Pancreas (tissue), 10 donors: ENCODE results near the gene HIGD2B. TPM values are rescaled to one million over a fixed set of nuclear protein-coding genes. Genes with fewer than 3 reads are reported as not detected.
"Not testable (repeated sequence)": the region's sequence is repeated elsewhere in the genome, so short reads cannot be mapped to it uniquely, and the experiment has no call there.

ENCODE experiments used
- ATAC-seq, 4 donors: fragments of 200-7000 bp; cut with Tn5 transposase; one replicate each; pipeline versions ENCODE4 v1.8.0 to v1.9.1; 2020; ENCODE audit warnings: mild to moderate bottlenecking in 4 of 4, moderate library complexity in 4 of 4
- DNase-seq, 6 donors: peaks; one replicate each; pipeline ENCODE4 v3.0.0-alpha.2; 2020
- FAIRE-seq: peaks from 2 replicates; lab custom pipeline; 2012; peaks lifted over from hg19 to GRCh38; lab: Jason Lieb, UNC
- H3K27ac ChIP-seq, 4 donors: fragments of 200-600 bp; sonication (generic); 1 replicate in 3 of 4; 2 replicates in 1 of 4; pipeline versions ENCODE4 v1.5.0 to v1.8.0; 2020
- H3K27me3 ChIP-seq, 4 donors: fragments of 200-600 bp; one replicate each; pipeline ENCODE4 v1.8.0; 2021
- H3K36me3 ChIP-seq, 3 donors: fragments of 200-600 bp; sonication (generic) in 1 of 3; one replicate each; pipeline versions ENCODE4 v1.5.0 to v1.8.0; 2020 to 2021
- H3K4me1 ChIP-seq, 3 donors: fragments of 200-600 bp; one replicate each; pipeline ENCODE4 v1.8.0; 2021
- H3K4me3 ChIP-seq, 4 donors: fragments of 200-600 bp; sonication (generic) in 2 of 4; one replicate each; pipeline versions ENCODE4 v1.5.0 to v1.8.0; 2020 to 2021
- H3K9me3 ChIP-seq, 4 donors: fragments of 200-600 bp; one replicate each; pipeline ENCODE4 v1.8.0; 2021
- WGBS, 2 donors: extraction: QIAGEN DNeasy Blood & Tissue Kit; methylation state at CpG; one replicate each; pipeline ENCODE4 v1.1.7; 2013; 5-methylcytosine and 5-hydroxymethylcytosine counted together
- intact Hi-C, 3 donors: fragments of 100-400 bp; cut with DNase I; formaldehyde crosslinking; loops; one replicate each; pipeline versions ENCODE4 v1.11.1 to v1.14.2; 2022
- polyA plus RNA-seq, 2 donors: library from polyadenylated mRNA; stranded (reverse); fragments of 200-250 nt; gene quantifications; one replicate each; pipeline ENCODE4 v1.2.3, GENCODE V29; 2013
- total RNA-seq, 6 donors: library from RNA; stranded (reverse); fragmentation: NEBNext Ultra II Directional in 4 of 6; extraction: Animal tissue kit (Norgen Biotek cat#: 25700) in 4 of 6; gene quantifications; one replicate each; pipeline versions ENCODE4 v1.2.1 to v1.2.4, GENCODE V29; 2021 to 2023
- donor health status: healthy with polysubstance abuse.
- donor health status: DM: no; HTN: no; CAD: no; lungs with moderate emphysema.
- donor health status: DM: no; HTN: no; CAD: no.
- donor health status: control.
- donor health status: control.
- donor health status: Bipolar disorder and iron deficiency.
- donor health status: DM: yes; HTN: yes; CAD: no.
- donor health status: DM: no; HTN: no; CAD: no.
- donor health status: DM: no; HTN: no; CAD: no.
- donor health status: DM: yes; HTN: yes; CAD: no.

The HIGD2B gene
- total and polyA plus RNA-seq, 8 donors, result 0.12 TPM; not detected in 7

GRCh38 chr15:72656014-72656413 lies 30.0 kb downstream of the HIGD2B start:
- no CpG with 5 or more reads among the region's 3 CpGs for WGBS, 2 donors
- H3K36me3 ChIP-seq, H3K4me3 ChIP-seq, FAIRE-seq, H3K27me3 ChIP-seq, ATAC-seq, intact Hi-C loops, H3K9me3 ChIP-seq, H3K27ac ChIP-seq, DNase-seq, H3K4me1 ChIP-seq: not testable (repeated sequence)

- H3K27ac ChIP-seq, result not testable (repeated sequence)
Observed at GRCh38 chr15:72654397-72654796, 31.6 kb downstream of the HIGD2B start, which contains the start of gene GOLGA6B. GOLGA6B (plus strand) TSS chr15:72654697; CDS start chr15:72654738, 41 bp downstream.

GRCh38 chr15:72648631-72649253 lies 37.2 kb downstream of the HIGD2B start:
- H3K27ac ChIP-seq, H3K4me3 ChIP-seq, intact Hi-C loops, H3K27me3 ChIP-seq, H3K4me1 ChIP-seq, FAIRE-seq, ATAC-seq, DNase-seq, H3K36me3 ChIP-seq, H3K9me3 ChIP-seq: not testable (repeated sequence)
- WGBS, 2 donors, result 67 to 79% methylated on average over 8 of the region's 10 CpGs

More at GRCh38 chr15:72654397-72654796, 31.6 kb downstream of the HIGD2B start, which contains the start of gene GOLGA6B:
- intact Hi-C loops, H3K4me1 ChIP-seq, ATAC-seq, H3K4me3 ChIP-seq, H3K27me3 ChIP-seq, DNase-seq, FAIRE-seq, H3K36me3 ChIP-seq, H3K9me3 ChIP-seq: not testable (repeated sequence)
- WGBS, 2 donors, result no CpG with 5 or more reads among the region's 7 CpGs

- intact Hi-C loops, result not testable (repeated sequence)
Observed at GRCh38 chr15:72642271-72642670, 43.7 kb downstream of the HIGD2B start.

GRCh38 chr15:72639759-72640483 lies 46.1 kb downstream of the HIGD2B start:
- H3K27me3 ChIP-seq, DNase-seq, intact Hi-C loops, ATAC-seq, FAIRE-seq, H3K36me3 ChIP-seq, H3K9me3 ChIP-seq, H3K4me3 ChIP-seq, H3K4me1 ChIP-seq, H3K27ac ChIP-seq: not testable (repeated sequence)
- no CpG with 5 or more reads among the region's 26 CpGs for WGBS, 2 donors

More at GRCh38 chr15:72642271-72642670, 43.7 kb downstream of the HIGD2B start:
- H3K4me3 ChIP-seq, ATAC-seq, H3K36me3 ChIP-seq, H3K4me1 ChIP-seq, H3K27me3 ChIP-seq, H3K9me3 ChIP-seq, FAIRE-seq, DNase-seq, H3K27ac ChIP-seq: not testable (repeated sequence)
- no CpG with 5 or more reads among the region's 2 CpGs for WGBS, 2 donors

- peak; percentile 95 to 98 (median 97) for ATAC-seq
- H3K4me1 ChIP-seq, FAIRE-seq, H3K27ac ChIP-seq, H3K27me3 ChIP-seq, H3K9me3 ChIP-seq, intact Hi-C loops, H3K36me3 ChIP-seq: not testable (repeated sequence)
- DNase-seq, result peak; percentile 65 to 90 (median 84)
- 1 to 2% methylated on average over 13 to 23 of the region's 43 CpGs for WGBS, 2 donors
- peak overlapping the region in 2 of 4 donors; percentile 20 to 40 for H3K4me3 ChIP-seq
Observed at GRCh38 chr15:72636519-72637282, 49.3 kb downstream of the HIGD2B start.

- H3K36me3 ChIP-seq, H3K4me3 ChIP-seq, DNase-seq, ATAC-seq, FAIRE-seq, H3K4me1 ChIP-seq, H3K27ac ChIP-seq, H3K27me3 ChIP-seq, intact Hi-C loops, H3K9me3 ChIP-seq: not testable (repeated sequence)
- 63 to 75% methylated on average over 7 of the region's 7 CpGs for WGBS, 2 donors
Observed at GRCh38 chr15:72629068-72629570, 56.9 kb downstream of the HIGD2B start.

GRCh38 chr15:72628249-72629067 lies 57.5 kb downstream of the HIGD2B start:
- WGBS, 2 donors, result 75 to 88% methylated on average over 11 of the region's 11 CpGs
- ATAC-seq, H3K27me3 ChIP-seq, H3K36me3 ChIP-seq, H3K27ac ChIP-seq, H3K4me3 ChIP-seq, H3K9me3 ChIP-seq, intact Hi-C loops, DNase-seq, FAIRE-seq, H3K4me1 ChIP-seq: not testable (repeated sequence)

GRCh38 chr15:72626153-72626552 lies 59.8 kb downstream of the HIGD2B start:
- H3K9me3 ChIP-seq, FAIRE-seq, H3K4me1 ChIP-seq, H3K27ac ChIP-seq, H3K36me3 ChIP-seq, H3K27me3 ChIP-seq, H3K4me3 ChIP-seq, DNase-seq, ATAC-seq, intact Hi-C loops: not testable (repeated sequence)
- 74 to 89% methylated on average over 3 of the region's 3 CpGs for WGBS, 2 donors
